Keratinocyte (primary cell): ENCODE measurements around the gene CLMN. TPM values are rescaled to one million over a fixed set of nuclear protein-coding genes. Genes with fewer than 3 reads are reported as not detected.

Experiments used
- DNase-seq: peaks from one replicate; pipeline ENCODE4 v3.0.0-alpha.2; 2011; ENCODE audit warnings: low read depth, missing footprints, low spot score
- FAIRE-seq: peaks from 2 replicates; lab custom pipeline; 2011; peaks lifted over from hg19 to GRCh38; lab: Jason Lieb, UNC
- H2AFZ ChIP-seq: 2 replicates; pipeline ENCODE4 v1.6.0; 2012; ENCODE audit warnings: low read length, control low read depth, inconsistent platforms; ENCODE audit not compliant: control insufficient read depth
- H3K27ac ChIP-seq: 2 replicates; pipeline ENCODE4 v1.5.1; 2011; ENCODE audit warnings: low read length; ENCODE audit not compliant: control insufficient read depth, insufficient read depth
- H3K27me3 ChIP-seq: 3 replicates; pipeline ENCODE4 v1.6.0; 2011; ENCODE audit warnings: low read length; ENCODE audit not compliant: control insufficient read depth, insufficient read depth; ENCODE audit errors: extremely low read depth
- H3K36me3 ChIP-seq, 2 experiments: 2 replicates in 1 of 2; 3 replicates in 1 of 2; pipeline ENCODE4 v1.5.1; 2011; ENCODE audit warnings: low read length in 2 of 2, mild to moderate bottlenecking in 1 of 2; ENCODE audit not compliant: control insufficient read depth in 2 of 2, insufficient read depth in 2 of 2; ENCODE audit errors: extremely low read depth in 1 of 2
- H3K4me1 ChIP-seq: 3 replicates; pipeline ENCODE4 v1.5.1; 2011; ENCODE audit warnings: low read length; ENCODE audit not compliant: control insufficient read depth, insufficient read depth; ENCODE audit errors: extremely low read depth
- H3K4me2 ChIP-seq: 3 replicates; pipeline ENCODE4 v1.6.0; 2011; ENCODE audit warnings: low read depth, low read length; ENCODE audit not compliant: control insufficient read depth, insufficient read depth; ENCODE audit errors: extremely low read depth
- H3K4me3 ChIP-seq, 3 experiments: fragments of 200-600 bp in 1 of 3; sonication (generic) in 1 of 3; 2 replicates in 2 of 3; 3 replicates in 1 of 3; pipeline ENCODE4 v1.5.1; 2011 to 2016; ENCODE audit warnings: low read length in 3 of 3, mild to moderate bottlenecking in 3 of 3, control low read depth in 2 of 3, inconsistent platforms in 1 of 3, low read depth in 1 of 3, mixed read lengths in 1 of 3, mixed run types in 1 of 3, moderate library complexity in 1 of 3; ENCODE audit not compliant: control insufficient read depth in 2 of 3, insufficient read depth in 2 of 3; ENCODE audit errors: extremely low read depth in 1 of 3
- H3K79me2 ChIP-seq: 2 replicates; pipeline ENCODE4 v1.6.0; 2012; ENCODE audit warnings: low read length; ENCODE audit not compliant: control insufficient read depth, insufficient read depth
- H3K9ac ChIP-seq: 3 replicates; pipeline ENCODE4 v1.6.0; 2011; ENCODE audit warnings: low read length; ENCODE audit not compliant: control insufficient read depth, insufficient read depth; ENCODE audit errors: extremely low read depth
- H3K9me1 ChIP-seq: 3 replicates; pipeline ENCODE4 v1.6.0; 2011; ENCODE audit warnings: low read length; ENCODE audit not compliant: control insufficient read depth, insufficient read depth; ENCODE audit errors: extremely low read depth
- H3K9me3 ChIP-seq: 2 replicates; pipeline ENCODE4 v1.5.1; 2012; ENCODE audit warnings: low read depth, low read length; ENCODE audit not compliant: control insufficient read depth
- H4K20me1 ChIP-seq: 3 replicates; pipeline ENCODE4 v1.6.0; 2011; ENCODE audit warnings: low read length; ENCODE audit not compliant: control insufficient read depth, insufficient read depth; ENCODE audit errors: extremely low read depth
- EZH2 ChIP-seq: IDR thresholded peaks from one replicate; pipeline ENCODE4 v1.6.1; 2012; ENCODE audit warnings: inconsistent platforms, mild to moderate bottlenecking, low read length, moderate library complexity
- dilution Hi-C: fragments of 300-500 bp; cut with MboI; formaldehyde crosslinking; loops from one replicate; pipeline ENCODE4 v1.7.0; 2020; ENCODE audit warnings: low sequenced_read_pairs; ENCODE audit not compliant: extremely low pct_ligation_motif_present
- polyA plus RNA-seq, 5 experiments: library from polyadenylated mRNA; depleted of rRNA in 3 of 5; stranded (reverse) in 3 of 5; stranded (forward) in 1 of 5; unstranded in 1 of 5; fragments of >200 nt; gene quantifications; 1 replicate in 1 of 5; 2 replicates in 3 of 5; 3 replicates in 1 of 5; pipeline versions ENCODE4 v1.2.1 to v1.2.3, GENCODE V29; 2011 to 2012; ENCODE audit warnings: missing spikeins in 2 of 5, low read depth in 1 of 5, low replicate concordance in 1 of 5
- TF ChIP-seq, protein P1 (sequence below), 3 experiments: IDR thresholded peaks in 1 of 3; conservative IDR thresholded peaks in 1 of 3; optimal IDR thresholded peaks in 1 of 3; 2 replicates in 2 of 3; 3 replicates in 1 of 3; pipeline versions ENCODE3 to v1.5.1; 2011; ENCODE audit warnings: low read length in 3 of 3, mild to moderate bottlenecking in 3 of 3, moderate library complexity in 2 of 3, control low read depth in 1 of 3, inconsistent platforms in 1 of 3; ENCODE audit not compliant: insufficient read depth in 2 of 3; ENCODE audit errors: extremely low read depth in 1 of 3

Gene CLMN
- polyA plus RNA-seq, 1 donor (not counting 4 experiments of a cell fraction or from before 2014, with no cell fraction given) = 6.1 TPM

DNA sequence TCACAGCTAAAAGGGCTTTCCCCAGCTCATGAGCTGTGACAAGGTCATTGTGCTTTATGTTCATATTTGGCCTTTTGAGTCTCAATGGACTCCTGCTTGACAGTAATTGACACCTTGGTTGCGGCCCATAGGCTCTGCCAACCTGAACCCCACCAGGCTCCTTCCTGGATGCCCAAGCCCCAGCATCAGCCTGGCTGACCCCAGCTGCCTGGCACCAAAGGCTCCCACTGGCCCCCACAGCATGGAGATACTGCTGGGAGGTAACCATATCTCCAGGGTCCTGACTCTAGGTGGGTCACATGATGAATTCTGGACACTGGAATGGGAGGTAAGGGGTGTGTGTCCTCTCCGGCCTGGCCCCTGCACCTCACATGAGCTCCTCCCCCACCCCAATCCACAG, 50.2 kb downstream of the CLMN start:
- Histone ChIP-seq H3K27me3 (no peaks in the 10 kb centered on the region), H3K36me3 (no peaks in the 10 kb centered on the region), H3K4me3 (no peak overlapping the region), H3K9ac (no peak overlapping the region), H3K79me2 (no peaks in the 10 kb centered on the region), H4K20me1 (no peaks in the 10 kb centered on the region), H3K9me3 (no peaks in the 10 kb centered on the region), H3K4me1 (peaks cover 21% of the 10 kb centered on the region), H2AFZ (no peak overlapping the region), H3K4me2 (no peak overlapping the region), H3K27ac (no peak overlapping the region), H3K9me1 (no peaks in the 10 kb centered on the region)
- no peak for DNase-seq
- no peak for TF ChIP-seq EZH2
- TF ChIP-seq, protein P1, sequence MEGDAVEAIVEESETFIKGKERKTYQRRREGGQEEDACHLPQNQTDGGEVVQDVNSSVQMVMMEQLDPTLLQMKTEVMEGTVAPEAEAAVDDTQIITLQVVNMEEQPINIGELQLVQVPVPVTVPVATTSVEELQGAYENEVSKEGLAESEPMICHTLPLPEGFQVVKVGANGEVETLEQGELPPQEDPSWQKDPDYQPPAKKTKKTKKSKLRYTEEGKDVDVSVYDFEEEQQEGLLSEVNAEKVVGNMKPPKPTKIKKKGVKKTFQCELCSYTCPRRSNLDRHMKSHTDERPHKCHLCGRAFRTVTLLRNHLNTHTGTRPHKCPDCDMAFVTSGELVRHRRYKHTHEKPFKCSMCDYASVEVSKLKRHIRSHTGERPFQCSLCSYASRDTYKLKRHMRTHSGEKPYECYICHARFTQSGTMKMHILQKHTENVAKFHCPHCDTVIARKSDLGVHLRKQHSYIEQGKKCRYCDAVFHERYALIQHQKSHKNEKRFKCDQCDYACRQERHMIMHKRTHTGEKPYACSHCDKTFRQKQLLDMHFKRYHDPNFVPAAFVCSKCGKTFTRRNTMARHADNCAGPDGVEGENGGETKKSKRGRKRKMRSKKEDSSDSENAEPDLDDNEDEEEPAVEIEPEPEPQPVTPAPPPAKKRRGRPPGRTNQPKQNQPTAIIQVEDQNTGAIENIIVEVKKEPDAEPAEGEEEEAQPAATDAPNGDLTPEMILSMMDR (optimal IDR thresholded peaks at IDR 0.05 in 1 of 3, IDR thresholded peaks at IDR 0.05 in 1 of 3, conservative IDR thresholded peaks at IDR 0.05 in 1 of 3; ENCODE audit: extremely low read depth in 1 of 3, insufficient read depth in 2 of 3, low read length in 3 of 3) = no peak
- no peak for FAIRE-seq
- dilution Hi-C loops = no loop called here

DNA sequence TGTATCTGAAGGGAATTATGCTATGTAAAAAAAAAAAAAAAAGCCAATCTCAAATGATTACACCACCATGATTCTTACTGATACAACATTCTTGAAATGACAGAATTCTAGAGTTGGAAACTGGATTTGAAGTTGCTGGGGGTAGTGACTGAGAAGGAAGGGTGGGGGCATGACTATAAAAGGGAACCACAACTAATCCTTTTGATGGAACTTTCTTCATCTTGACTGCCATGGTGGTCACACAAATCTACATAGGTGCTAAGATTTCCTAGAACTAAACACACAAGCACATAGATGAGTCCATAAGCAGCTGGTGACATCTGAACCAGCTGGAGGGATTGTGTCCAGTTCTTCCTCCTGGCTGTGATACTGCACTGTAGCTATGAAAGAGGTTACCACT, 51.4 kb downstream of the CLMN start:
- H3K9me3 ChIP-seq = no peaks in the 10 kb centered on the region
- H3K27me3 ChIP-seq = no peaks in the 10 kb centered on the region
- H3K4me3 ChIP-seq = no peak overlapping the region
- DNase-seq = no peak
- TF ChIP-seq, protein P1 (optimal IDR thresholded peaks at IDR 0.05 in 1 of 3, IDR thresholded peaks at IDR 0.05 in 1 of 3, conservative IDR thresholded peaks at IDR 0.05 in 1 of 3; ENCODE audit: extremely low read depth in 1 of 3, insufficient read depth in 2 of 3, low read length in 3 of 3) = no peak
- TF ChIP-seq EZH2 = no peak
- H3K79me2 ChIP-seq = no peaks in the 10 kb centered on the region
- peaks cover 26% of the 10 kb centered on the region for H3K4me1 ChIP-seq
- H3K36me3 ChIP-seq = no peaks in the 10 kb centered on the region
- no peaks in the 10 kb centered on the region for H3K9me1 ChIP-seq
- H2AFZ ChIP-seq = no peak overlapping the region
- no peaks in the 10 kb centered on the region for H4K20me1 ChIP-seq
- H3K9ac ChIP-seq = no peak overlapping the region
- dilution Hi-C loops = no loop called here
- H3K4me2 ChIP-seq = no peak overlapping the region
- FAIRE-seq = no peak
- H3K27ac ChIP-seq = no peak overlapping the region
